CD4-positive, alpha-beta T cell treated with Interleukin-15 for 1 hour (primary cell): ENCODE results near the gene FGGY.
"Not testable (repeated sequence)": the region's sequence is repeated elsewhere in the genome, so short reads cannot be mapped to it uniquely, and the experiment has no call there.

Experiments used
- DNase-seq: peaks from one replicate; pipeline ENCODE4 v3.0.0-alpha.2; 2020

Gene FGGY

GRCh38 chr1:59522925-59523505 lies 226.1 kb downstream of the FGGY start:
- DNase-seq, result no peak

- DNase-seq, result no peak
Measured at GRCh38 chr1:59523745-59524450, 227.0 kb downstream of the FGGY start.

DNA sequence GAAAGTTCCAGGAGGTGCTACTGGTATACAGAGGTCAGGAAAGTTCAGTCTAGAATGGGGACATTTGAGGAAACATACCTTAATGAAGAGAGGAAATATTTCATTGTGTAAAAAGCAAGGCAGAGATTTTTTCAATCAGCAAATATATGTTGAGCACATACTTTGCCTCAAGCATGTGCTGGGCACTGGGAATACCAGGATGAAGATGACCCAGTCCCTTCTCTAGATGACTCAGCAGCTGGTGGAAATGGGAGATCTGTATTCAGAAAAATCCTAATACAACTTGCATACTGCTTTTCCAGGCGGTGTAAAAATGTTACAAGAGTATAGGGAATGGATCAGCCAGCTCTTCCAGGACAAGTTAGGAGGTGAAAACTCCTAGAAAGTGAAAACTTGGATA lies 229.3 kb downstream of the FGGY start:
- DNase-seq, result no peak

DNA sequence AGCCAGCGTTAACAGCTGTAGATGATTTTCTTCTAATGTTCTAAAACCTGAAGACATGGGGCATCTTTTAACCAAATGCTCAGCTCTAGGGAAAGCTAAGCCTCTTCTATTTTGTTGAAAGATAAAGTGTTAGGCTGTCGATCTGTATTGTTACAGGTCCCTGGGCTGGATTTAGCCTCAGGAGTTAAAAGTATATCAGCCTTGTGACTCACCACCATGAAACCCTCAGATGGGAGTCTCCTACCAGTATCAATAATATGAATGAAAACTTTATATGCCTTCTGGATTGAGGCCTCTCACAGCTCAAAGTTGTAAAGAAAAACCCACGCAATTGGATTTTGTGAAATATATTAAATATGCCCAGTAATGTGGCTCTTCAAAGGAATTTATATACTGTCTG lies 231.6 kb downstream of the FGGY start:
- DNase-seq, result no peak

DNA sequence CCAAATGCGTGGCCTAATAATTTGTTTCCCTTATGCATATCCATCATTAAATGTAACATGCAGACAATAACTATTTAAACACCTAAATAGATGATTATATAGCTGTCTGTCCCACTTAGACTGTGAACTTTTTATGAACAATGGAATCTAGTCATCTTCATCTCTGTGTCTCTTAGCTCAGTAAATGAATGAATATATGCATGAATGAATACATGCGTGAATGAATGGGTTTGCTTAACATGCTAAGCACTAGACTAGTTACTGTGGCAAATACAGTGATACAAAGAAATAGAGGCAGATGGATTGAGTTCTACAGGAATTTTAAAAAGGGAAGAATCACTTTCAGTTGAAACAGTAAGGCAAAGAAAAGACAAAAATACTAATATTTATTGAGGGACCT lies 232.0 kb downstream of the FGGY start:
- no peak for DNase-seq

GRCh38 chr1:59530119-59530518 lies 233.2 kb downstream of the FGGY start:
- no peak for DNase-seq

- no peak for DNase-seq
Measured at GRCh38 chr1:59532102-59532501, 235.2 kb downstream of the FGGY start.

DNA sequence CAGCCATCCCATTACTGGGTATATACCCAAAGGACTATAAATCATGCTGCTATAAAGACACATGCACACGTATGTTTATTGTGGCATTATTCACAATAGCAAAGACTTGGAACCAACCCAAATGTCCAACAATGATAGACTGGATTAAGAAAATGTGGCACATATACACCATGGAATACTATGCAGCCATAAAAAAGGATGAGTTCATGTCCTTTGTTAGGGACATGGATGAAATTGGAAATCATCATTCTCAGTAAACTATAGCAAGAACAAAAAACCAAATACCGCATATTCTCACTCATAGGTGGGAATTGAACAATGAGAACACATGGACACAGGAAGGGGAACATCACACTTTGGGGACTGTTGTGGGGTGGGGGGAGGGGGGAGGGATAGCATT lies 241.6 kb downstream of the FGGY start:
- not testable (repeated sequence) for DNase-seq

DNA sequence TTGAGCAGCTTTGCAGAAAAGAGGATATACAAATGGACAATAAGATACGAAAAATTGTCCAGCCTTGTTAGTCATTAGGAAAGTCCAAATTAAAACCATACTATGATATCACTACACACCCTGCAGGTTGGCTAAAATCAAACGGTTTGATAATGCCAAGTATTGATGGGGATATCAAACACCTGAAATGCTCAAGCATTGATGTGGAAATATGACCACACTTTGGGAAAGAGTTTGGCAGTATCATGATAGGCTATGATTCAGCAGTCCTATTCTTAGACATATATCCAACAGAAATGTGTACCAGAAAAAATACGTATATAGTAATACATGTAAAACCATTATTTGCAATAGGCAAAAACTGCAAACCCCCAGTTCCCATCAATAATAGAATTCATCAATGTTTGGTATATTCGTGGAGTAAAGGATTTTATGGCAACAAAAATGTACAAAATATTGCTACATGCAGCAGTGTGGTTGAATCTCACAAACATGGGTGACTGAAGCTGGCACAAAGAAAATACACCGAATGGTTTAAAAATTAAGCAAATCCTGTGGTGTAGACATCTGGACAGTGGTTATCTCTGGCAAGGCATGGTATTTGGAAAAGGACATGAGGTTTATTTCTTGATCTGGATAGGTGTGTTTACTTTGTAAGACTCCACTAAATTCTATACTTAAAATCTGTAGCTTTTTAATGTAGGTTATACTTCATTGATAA lies 243.2 kb downstream of the FGGY start:
- DNase-seq, result no peak

DNA sequence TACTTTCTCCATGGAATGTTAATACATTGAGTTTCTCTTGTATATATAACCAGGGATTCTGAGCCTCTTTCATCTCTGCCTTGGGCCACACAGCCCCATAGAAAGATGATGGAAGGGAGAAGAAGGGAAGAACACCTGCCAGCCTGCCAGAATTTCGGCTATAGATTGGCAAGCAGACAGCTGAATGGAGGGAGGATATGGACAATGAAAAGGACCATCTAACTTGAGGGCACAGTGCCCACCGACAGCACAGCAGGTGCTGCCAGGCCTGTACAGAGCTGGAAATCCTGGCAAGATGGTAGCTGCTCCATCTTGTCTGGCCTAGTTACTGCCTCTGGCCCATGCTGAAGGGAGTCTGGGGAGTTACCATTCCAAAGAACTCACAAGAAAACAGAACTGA lies 244.3 kb downstream of the FGGY start:
- DNase-seq, result no peak

- no peak for DNase-seq
Measured at GRCh38 chr1:59541891-59542290, 245.0 kb downstream of the FGGY start.

DNA sequence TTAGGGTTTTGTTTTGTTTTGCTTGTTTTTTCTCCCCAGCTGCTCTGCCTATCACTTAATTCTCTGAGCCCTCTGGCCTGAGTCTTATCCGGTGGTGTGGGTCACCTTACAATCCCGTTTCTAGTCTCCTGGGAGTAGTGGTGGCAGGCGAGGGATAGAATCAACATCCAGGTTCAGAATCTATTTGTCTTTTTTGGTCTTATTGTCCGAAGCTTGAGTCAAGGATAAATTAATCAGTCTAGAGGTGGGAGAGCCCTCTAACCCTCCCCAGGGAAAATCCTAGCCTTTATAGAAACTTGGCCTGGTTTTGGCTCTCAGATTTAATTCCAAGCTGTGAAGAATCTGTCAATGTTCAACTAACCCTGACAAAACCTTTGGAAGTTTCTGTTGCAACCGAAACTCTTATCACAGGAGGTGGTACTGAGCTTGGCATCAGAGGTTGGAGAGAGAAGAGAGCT lies 246.3 kb downstream of the FGGY start:
- DNase-seq, result no peak

- no peak for DNase-seq
Measured at GRCh38 chr1:59544615-59545293, 247.9 kb downstream of the FGGY start.

DNA sequence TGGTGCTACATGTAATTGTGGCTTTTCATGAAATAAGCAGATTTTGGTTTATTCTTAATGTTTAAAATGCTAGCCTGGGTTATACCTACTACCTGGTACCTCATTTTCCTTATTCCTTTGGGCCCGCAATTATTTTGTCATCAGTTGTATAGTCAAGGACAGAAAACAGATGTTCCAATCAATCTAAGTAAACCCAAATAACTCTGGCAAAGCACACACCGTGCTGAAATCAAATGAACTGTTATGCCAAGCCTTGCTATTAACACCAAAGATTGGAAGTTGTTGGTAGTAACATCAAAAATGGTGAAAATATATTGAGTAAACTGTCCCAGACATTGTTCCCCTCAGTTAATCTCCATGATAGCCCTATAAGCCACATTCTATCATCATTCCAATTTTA lies 248.9 kb downstream of the FGGY start:
- no peak for DNase-seq

DNA sequence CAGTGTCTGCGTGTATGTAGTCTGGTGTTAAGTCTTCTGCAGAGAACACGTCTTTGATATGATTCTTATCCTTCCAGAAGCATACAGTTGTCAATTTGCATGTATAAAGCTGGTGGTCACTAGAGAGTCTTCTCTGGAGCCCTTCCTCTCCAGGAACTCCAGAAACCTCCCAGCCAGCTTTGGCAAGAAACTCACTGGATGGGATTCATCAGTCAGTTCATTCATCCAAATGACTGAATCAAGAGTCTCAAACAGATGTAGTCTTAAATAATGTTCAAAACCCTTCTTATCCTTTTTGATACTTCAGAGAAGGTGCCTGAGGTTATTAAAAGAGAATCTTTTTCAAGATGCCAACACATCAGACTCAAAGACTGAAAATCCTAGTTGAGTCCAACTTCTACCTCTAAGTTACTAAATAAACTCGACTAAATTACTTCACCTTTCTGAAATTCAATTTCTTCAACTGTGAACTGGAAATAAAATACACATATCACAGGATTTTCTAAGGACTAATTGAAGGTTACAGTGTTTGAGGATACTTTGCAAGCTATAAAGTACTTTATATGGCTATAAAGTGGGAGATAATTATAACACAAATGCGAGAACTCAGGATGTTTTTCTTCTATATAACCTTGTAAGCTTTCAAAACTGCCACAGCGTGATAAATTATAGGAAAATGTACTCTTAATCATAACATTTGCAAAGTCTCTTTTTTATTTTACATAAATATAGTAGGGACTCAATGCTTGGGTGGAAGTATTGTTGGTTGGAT lies 252.4 kb downstream of the FGGY start:
- no peak for DNase-seq

- peak; percentile 22 for DNase-seq
Measured at GRCh38 chr1:59549903-59550302, 253.0 kb downstream of the FGGY start.

- DNase-seq, result no peak
Measured at GRCh38 chr1:59552007-59552406, 255.1 kb downstream of the FGGY start.

DNA sequence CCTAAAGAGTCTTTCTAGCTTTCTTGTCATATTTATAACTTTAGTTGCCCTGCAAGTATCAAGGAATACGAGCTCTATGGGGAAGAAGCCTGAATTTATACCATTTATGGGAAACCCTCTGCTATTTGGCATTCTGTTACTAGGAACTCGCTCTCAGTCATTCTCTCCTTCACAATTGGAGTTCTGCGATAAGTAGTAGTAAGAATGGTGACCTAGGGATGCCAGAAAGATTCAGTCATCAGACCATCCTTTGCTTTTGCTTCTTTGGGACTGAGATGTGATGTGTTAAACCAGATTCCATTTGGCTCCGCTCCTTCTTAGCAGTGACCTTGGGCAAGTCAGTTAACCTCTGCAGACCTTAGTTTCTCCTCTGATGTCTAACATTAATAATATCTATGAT lies 256.5 kb downstream of the FGGY start:
- DNase-seq, result no peak

- no peak for DNase-seq
Measured at GRCh38 chr1:59554011-59554663, 257.2 kb downstream of the FGGY start.

DNA sequence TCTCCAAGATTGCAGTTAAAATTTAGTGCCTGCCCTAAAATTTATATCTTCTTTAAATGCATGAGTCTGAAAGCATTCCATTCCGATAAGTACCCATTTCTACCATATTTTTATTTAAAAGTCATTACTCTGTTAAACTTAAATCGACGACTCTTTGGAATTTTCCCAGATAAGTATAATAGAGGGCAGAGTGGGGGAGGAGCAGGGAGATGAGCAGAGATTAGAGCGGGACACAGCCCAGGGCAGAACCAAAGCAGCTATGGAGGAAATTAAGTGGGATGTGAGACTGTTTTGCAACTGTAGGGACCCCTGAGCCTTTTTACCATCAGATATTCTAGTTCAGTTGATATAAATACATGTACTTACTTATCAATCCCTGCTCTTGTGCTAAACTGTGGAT lies 257.9 kb downstream of the FGGY start:
- DNase-seq, result no peak

GRCh38 chr1:59556398-59556797 lies 259.5 kb downstream of the FGGY start:
- DNase-seq, result no peak

GRCh38 chr1:59556802-59557548 lies 260.1 kb downstream of the FGGY start:
- DNase-seq, result no peak
